Smooth muscle cell (in vitro differentiated cells): ENCODE data around the gene EIF1. TPM values are rescaled to one million over a fixed set of nuclear protein-coding genes. Genes with fewer than 3 reads are reported as not detected.
"Not testable (repeated sequence)": the region's sequence is repeated elsewhere in the genome, so short reads cannot be mapped to it uniquely, and the experiment has no call there.

Experiments
- DNase-seq: peaks from one replicate; lab custom pipeline; 2025; ENCODE audit not compliant: unreplicated experiment; lab: John Stamatoyannopoulos, UW
- H2AFZ ChIP-seq: fragments of 200-600 bp; sonication (generic); 2 replicates; pipeline ENCODE4 v1.6.0; 2016; ENCODE audit warnings: antibody characterized with exemption, low read depth, mild to moderate bottlenecking
- H3F3A ChIP-seq: fragments of 200-600 bp; sonication (generic); 2 replicates; pipeline ENCODE4 v1.6.0; 2017; ENCODE audit warnings: antibody characterized with exemption, low read depth
- H3K27ac ChIP-seq: fragments of 200-600 bp; sonication (generic); 2 replicates; pipeline ENCODE4 v1.5.1; 2016; ENCODE audit warnings: low read depth, mild to moderate bottlenecking
- H3K27me3 ChIP-seq: fragments of 200-600 bp; sonication (generic); 2 replicates; pipeline ENCODE4 v1.6.1; 2016; ENCODE audit warnings: low read depth, mild to moderate bottlenecking
- H3K36me3 ChIP-seq: fragments of 200-600 bp; sonication (generic); 2 replicates; pipeline ENCODE4 v1.5.1; 2016; ENCODE audit warnings: low read depth
- H3K4me1 ChIP-seq: fragments of 200-600 bp; sonication (generic); 2 replicates; pipeline ENCODE4 v1.5.1; 2016; ENCODE audit warnings: low read depth
- H3K4me2 ChIP-seq: fragments of 200-600 bp; sonication (generic); 2 replicates; pipeline ENCODE4 v1.6.0; 2016; ENCODE audit warnings: mild to moderate bottlenecking
- H3K4me3 ChIP-seq: fragments of 200-600 bp; sonication (generic); 2 replicates; pipeline ENCODE4 v1.5.1; 2016; ENCODE audit warnings: mild to moderate bottlenecking
- H3K79me2 ChIP-seq: fragments of 200-600 bp; sonication (generic); 2 replicates; pipeline ENCODE4 v1.6.0; 2016; ENCODE audit warnings: low read depth, mild to moderate bottlenecking
- H3K9ac ChIP-seq: fragments of 200-600 bp; sonication (generic); 2 replicates; pipeline ENCODE4 v1.6.0; 2016; ENCODE audit warnings: low read depth
- H3K9me3 ChIP-seq: fragments of 200-600 bp; sonication (generic); replicated peaks from 2 replicates; pipeline ENCODE4 v1.5.1; 2016; ENCODE audit warnings: low read depth
- H4K20me1 ChIP-seq: fragments of 200-600 bp; sonication (generic); 2 replicates; pipeline ENCODE4 v1.6.0; 2016; ENCODE audit warnings: low read depth
- WGBS: methylation state at CpG from one replicate; pipeline ENCODE4 v1.1.7; 2016; ENCODE audit warnings: low lambda C conversion rate; 5-methylcytosine and 5-hydroxymethylcytosine counted together
- polyA plus RNA-seq: library from polyadenylated mRNA; unstranded; fragments of >200 nt; fragmentation: Nextera tagmentation; extraction: Ambion mirVana; gene quantifications from 2 replicates; pipeline ENCODE4 v1.2.1, GENCODE V29; 2016
- total RNA-seq: library from RNA; depleted of rRNA; stranded (reverse); fragments of >200 nt; gene quantifications from 2 replicates; pipeline ENCODE4 v1.2.3, GENCODE V29; 2014
- TF ChIP-seq, protein P1 (sequence below): fragments of 200-600 bp; sonication (generic); IDR thresholded peaks from 2 replicates; pipeline ENCODE4 v1.5.1; 2017; ENCODE audit warnings: borderline replicate concordance, mild to moderate bottlenecking, antibody characterized with exemption; ENCODE audit not compliant: insufficient read depth, poor library complexity, severe bottlenecking

EIF1 gene
- total and polyA plus RNA-seq, 2 experiments from 2014 or later, result 360 to 1,301 TPM

DNA sequence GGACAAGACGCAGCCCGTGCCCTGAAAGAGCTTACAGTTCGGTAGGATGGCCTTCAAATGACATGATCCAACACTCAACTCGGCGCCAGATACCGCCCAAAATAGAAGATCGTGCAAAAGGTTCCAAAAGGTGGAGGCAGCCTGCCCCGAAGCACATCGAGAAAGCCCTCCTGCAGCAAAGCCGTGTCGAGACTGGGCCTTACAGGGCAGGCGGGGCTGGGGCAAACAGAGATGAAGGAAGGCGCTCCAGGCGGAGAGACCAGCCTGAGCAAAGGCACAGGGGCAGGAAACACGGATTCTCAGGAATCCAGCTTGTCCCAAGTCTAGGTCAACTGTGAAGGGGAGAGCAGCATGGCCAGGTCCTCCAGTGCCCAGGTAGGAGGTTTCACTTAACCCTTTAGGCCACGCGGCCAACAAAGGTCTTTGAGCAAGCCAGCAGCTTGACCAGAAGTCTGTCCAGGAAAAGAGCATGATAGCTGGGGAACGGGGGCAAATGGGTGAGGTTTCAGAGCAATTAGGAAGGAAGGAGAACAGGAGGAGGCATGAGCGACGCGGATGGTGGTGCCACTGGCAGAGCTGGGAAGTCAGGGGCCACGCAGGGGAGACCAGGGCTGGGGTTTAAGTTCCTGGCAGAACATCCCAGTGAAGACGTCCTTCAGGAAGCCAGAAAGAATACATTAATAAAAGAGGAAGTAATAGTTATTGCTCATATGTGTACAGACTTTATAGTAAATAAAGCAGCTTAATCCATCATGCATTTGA is 21.2 kb upstream of the EIF1 start:
- 52% methylated on average over 23 of the region's 23 CpGs for WGBS
- no peaks in the 10 kb centered on the region for H3K79me2 ChIP-seq
- peaks cover 4% of the 10 kb centered on the region for H3K4me1 ChIP-seq
- DNase-seq, result no peak
- H3K4me3 ChIP-seq, result no peak overlapping the region
- H3K9me3 ChIP-seq, result no peaks in the 10 kb centered on the region
- peak overlapping the region; percentile 86 for H3K4me2 ChIP-seq
- no peak overlapping the region for H3K27ac ChIP-seq
- no peaks in the 10 kb centered on the region for H3K36me3 ChIP-seq
- H3K9ac ChIP-seq, result no peak overlapping the region
- H3F3A ChIP-seq, result no peaks in the 10 kb centered on the region
- no peaks in the 10 kb centered on the region for H4K20me1 ChIP-seq
- no peaks in the 10 kb centered on the region for H3K27me3 ChIP-seq
- peak overlapping the region; percentile 81 for H2AFZ ChIP-seq
- TF ChIP-seq, protein P1, sequence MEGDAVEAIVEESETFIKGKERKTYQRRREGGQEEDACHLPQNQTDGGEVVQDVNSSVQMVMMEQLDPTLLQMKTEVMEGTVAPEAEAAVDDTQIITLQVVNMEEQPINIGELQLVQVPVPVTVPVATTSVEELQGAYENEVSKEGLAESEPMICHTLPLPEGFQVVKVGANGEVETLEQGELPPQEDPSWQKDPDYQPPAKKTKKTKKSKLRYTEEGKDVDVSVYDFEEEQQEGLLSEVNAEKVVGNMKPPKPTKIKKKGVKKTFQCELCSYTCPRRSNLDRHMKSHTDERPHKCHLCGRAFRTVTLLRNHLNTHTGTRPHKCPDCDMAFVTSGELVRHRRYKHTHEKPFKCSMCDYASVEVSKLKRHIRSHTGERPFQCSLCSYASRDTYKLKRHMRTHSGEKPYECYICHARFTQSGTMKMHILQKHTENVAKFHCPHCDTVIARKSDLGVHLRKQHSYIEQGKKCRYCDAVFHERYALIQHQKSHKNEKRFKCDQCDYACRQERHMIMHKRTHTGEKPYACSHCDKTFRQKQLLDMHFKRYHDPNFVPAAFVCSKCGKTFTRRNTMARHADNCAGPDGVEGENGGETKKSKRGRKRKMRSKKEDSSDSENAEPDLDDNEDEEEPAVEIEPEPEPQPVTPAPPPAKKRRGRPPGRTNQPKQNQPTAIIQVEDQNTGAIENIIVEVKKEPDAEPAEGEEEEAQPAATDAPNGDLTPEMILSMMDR, result no peak

GRCh38 chr17:41672153-41672552 is 16.5 kb upstream of the EIF1 start:
- no peak overlapping the region for H3K4me2 ChIP-seq
- no peak overlapping the region for H3K4me3 ChIP-seq
- 83% methylated on average over 7 of the region's 7 CpGs for WGBS
- no peaks in the 10 kb centered on the region for H3K9me3 ChIP-seq
- no peaks in the 10 kb centered on the region for H3K36me3 ChIP-seq
- H3K4me1 ChIP-seq, result no peaks in the 10 kb centered on the region
- H2AFZ ChIP-seq, result no peak overlapping the region
- H3F3A ChIP-seq, result no peaks in the 10 kb centered on the region
- no peaks in the 10 kb centered on the region for H3K79me2 ChIP-seq
- TF ChIP-seq, protein P1, result no peak
- no peaks in the 10 kb centered on the region for H3K27me3 ChIP-seq
- H3K27ac ChIP-seq, result no peak overlapping the region
- DNase-seq, result no peak
- H3K9ac ChIP-seq, result no peak overlapping the region
- H4K20me1 ChIP-seq, result no peaks in the 10 kb centered on the region

DNA sequence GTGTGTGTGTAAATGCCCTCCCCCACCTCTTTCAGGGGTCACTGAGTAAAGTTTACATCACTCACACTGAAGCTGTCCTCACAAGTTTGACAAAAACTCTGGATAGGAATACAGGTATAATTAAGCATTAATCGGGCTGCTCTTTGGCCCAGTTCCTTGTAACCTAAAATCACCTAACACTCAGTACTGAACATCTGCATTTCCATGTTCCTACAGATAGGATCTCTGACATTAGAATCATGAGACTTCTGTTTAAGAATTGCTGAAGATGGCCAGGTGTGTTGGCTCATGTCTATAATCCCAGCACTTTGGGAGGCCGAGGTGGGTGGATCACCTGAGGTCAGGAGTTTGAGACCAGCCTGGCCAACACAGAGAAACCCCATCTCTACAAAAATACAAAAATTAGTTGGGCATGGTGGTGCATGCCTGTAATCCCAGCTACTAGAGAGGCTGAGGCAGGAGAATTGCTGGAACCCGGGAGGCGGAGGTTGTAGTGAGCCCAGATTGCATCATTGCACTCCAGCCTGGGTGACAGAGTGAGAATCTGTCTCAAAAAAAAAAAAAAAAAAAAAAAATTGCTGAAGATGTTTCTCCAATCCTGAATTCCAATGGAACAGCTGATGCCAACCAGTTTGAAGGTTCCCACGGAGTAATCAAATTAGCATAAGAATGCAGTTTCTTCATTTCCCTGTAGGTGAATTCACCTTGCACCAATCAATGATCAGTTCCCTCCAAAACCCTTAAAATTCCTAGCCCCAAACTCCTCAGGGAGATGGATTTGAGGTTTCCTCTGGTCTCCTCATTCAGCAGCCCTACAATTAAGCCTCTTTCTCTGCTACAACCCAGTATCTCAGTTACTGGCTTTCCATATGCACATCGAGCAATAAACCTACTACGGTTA is 13.3 kb upstream of the EIF1 start:
- H3K4me2 ChIP-seq, H3K27ac ChIP-seq, H3K9me3 ChIP-seq, H3K4me3 ChIP-seq, H3K9ac ChIP-seq, H3K27me3 ChIP-seq, DNase-seq, H3F3A ChIP-seq, H4K20me1 ChIP-seq, H3K79me2 ChIP-seq, H3K36me3 ChIP-seq, H2AFZ ChIP-seq: not testable (repeated sequence)
- 74% methylated on average over 7 of the region's 7 CpGs for WGBS
- peaks cover 17% of the 10 kb centered on the region for H3K4me1 ChIP-seq

GRCh38 chr17:41676058-41676419 is 12.6 kb upstream of the EIF1 start:
- DNase-seq, result no peak
- Histone ChIP-seq H3K79me2 (no peaks in the 10 kb centered on the region), H3K9me3 (no peaks in the 10 kb centered on the region), H4K20me1 (no peaks in the 10 kb centered on the region), H3K36me3 (no peaks in the 10 kb centered on the region), H3K9ac (no peak overlapping the region), H3K27me3 (no peaks in the 10 kb centered on the region), H3K27ac (no peak overlapping the region), H3K4me3 (no peak overlapping the region), H3K4me2 (no peak overlapping the region), H3F3A (peaks cover 5% of the 10 kb centered on the region), H2AFZ (no peak overlapping the region), H3K4me1 (peaks cover 17% of the 10 kb centered on the region)
- TF ChIP-seq, protein P1, result no peak
- WGBS, result 89% methylated on average over 3 of the region's 3 CpGs
